HG02852 (cell line): ENCODE data around the gene TYRP1.

Experiments used
- ATAC-seq: cut with Tn5 transposase; IDR thresholded peaks from one replicate; pipeline ENCODE4 v1.9.1; 2021; ENCODE audit warnings: mild to moderate bottlenecking, moderate library complexity; ENCODE audit not compliant: unreplicated experiment

TYRP1 gene

DNA sequence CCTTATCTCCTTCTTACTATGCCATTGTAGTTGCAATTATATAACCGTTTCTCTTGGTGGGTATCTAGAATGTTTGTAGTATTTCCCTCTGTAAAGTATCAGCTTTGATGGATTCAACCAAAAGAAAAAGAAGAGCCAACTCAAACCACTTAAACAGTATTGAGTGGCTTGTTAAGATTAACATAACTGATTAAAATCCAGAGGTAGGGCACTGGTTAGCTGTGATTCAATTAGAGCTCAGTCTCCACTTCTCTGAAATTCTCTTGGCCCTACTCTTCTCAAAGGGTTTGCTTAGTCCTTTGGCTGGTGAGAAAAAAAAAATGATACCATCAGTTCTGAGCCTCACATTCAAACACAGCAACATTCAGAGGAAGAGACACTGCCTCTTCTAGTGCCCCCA, 37.0 kb downstream of the TYRP1 start:
- ATAC-seq = no peak

GRCh38 chr9:12730927-12731326, 37.7 kb downstream of the TYRP1 start:
- ATAC-seq = no peak

DNA sequence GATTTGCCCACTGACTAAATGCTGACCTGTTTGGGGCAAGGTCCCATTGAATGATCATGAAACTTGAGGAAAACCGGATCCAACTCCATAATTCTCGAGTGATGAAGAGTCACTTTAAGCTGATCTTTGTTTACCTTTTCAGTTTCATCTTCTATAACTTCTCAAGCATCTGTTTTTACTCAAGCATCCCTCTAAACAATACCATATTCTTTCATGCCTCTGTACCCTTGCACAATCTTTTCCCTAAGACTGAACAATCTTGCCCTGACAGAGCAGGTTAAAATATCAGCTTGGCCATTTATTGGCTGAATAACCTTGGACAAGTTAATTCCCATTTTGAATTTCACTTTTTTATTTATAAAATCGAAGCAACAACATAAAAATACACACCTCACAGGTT, 39.8 kb downstream of the TYRP1 start:
- no peak for ATAC-seq

DNA sequence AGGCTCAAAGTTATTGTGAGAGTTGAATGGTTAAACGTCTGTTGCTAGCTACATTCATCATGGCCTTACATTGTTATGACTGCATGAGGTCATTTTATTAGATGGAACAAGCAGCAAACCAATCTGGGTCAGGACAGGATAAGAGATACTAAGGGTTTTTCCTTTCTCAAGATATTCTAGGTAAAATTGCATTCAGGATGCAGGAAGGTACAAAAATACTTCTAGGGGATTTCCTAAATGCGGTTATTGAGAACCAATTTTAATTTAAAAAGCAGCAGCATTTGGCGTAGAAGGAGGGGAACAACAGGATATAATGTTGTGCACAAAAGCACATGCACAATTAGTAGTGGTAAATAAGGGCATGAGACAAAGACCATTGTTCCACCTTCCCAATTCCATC, 42.5 kb downstream of the TYRP1 start:
- ATAC-seq = peak; percentile 67

DNA sequence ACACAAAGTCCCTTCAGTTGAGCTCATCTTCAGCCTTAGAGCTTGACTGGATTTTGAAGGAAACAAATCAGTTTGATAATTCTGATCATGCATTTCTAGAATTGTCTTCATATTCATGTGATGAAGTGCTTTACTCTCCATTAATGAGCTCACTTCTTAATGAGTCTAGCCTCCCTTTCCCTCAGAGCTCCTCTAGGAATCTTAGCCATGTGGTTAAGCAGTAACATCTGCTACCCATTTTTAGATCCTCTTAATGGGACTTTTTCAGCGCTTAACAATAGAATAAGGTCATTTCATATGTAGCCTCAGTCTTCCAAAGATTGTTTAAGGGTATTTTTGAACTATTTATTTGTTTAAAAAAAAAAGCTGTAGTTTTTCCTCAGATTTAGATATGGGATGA, 44.7 kb downstream of the TYRP1 start:
- ATAC-seq = no peak

GRCh38 chr9:12739014-12739652, 45.9 kb downstream of the TYRP1 start:
- ATAC-seq = no peak

- no peak for ATAC-seq
Measured at GRCh38 chr9:12740845-12741244, 47.7 kb downstream of the TYRP1 start.

DNA sequence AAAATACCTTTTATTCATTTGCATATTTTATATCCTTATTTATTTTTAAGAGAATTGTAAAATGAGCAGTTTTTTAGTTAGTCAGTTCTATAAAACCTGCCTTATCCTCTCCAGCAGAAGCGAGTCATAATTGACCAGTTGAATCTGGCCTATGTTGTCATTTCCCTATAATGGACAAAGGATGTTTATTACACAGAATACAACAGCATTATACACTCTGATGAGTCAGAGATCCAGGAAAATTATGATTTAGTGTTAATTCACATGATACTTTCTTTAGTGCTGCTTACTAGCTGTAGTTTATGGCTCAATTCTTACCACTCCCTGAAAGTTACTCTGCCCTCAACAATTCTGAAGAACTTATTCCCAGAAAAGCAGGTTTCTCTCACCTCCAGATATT, 54.8 kb downstream of the TYRP1 start:
- no peak for ATAC-seq

GRCh38 chr9:12748954-12749353, 55.8 kb downstream of the TYRP1 start:
- ATAC-seq = no peak

DNA sequence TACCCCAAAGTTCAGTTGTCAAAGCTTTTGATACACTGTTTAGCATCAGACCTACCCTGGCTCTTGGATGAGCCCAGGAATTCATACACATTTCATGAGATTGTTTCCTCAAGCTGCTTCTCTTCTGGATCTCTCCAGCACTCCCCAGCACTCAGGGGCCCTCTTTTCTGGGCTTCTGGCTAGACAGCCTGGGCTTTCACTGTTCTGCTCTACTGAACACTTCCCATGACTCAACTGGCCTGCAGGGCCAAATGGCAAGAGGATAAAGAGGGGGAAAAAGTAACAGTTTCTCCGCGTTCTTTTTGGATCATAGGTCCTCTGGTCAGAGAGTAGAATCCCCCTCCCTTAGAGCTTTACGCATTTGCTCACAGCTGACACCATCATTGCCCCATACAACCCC, 60.7 kb downstream of the TYRP1 start:
- ATAC-seq = no peak

- no peak for ATAC-seq
Measured at GRCh38 chr9:12759761-12760160, 66.6 kb downstream of the TYRP1 start.
